Bronchial epithelial cell (primary cell): ENCODE measurements around the gene OR13C5. TPM values are rescaled to one million over a fixed set of nuclear protein-coding genes. Genes with fewer than 3 reads are reported as not detected.
"Not testable (repeated sequence)": the region's sequence is repeated elsewhere in the genome, so short reads cannot be mapped to it uniquely, and the experiment has no call there.

Experiments
- DNase-seq: peaks from one replicate; pipeline ENCODE4 v3.0.0-alpha.2; 2010; ENCODE audit warnings: low read depth
- FAIRE-seq: peaks from 2 replicates; lab custom pipeline; 2011; peaks lifted over from hg19 to GRCh38; lab: Jason Lieb, UNC
- H3K27me3 ChIP-seq: 2 replicates; pipeline ENCODE4 v1.5.1; 2011; ENCODE audit warnings: low read length; ENCODE audit not compliant: control insufficient read depth, insufficient read depth
- H3K36me3 ChIP-seq: 2 replicates; pipeline ENCODE4 v1.5.1; 2011; ENCODE audit warnings: low read length; ENCODE audit not compliant: control insufficient read depth, insufficient read depth
- H3K4me3 ChIP-seq: 2 replicates; pipeline ENCODE4 v1.5.1; 2011; ENCODE audit warnings: mild to moderate bottlenecking, low read depth, low read length, control low read depth
- total RNA-seq: library from RNA; depleted of rRNA; stranded (reverse); fragments of >200 nt; gene quantifications from 2 replicates; pipeline ENCODE4 v1.2.1, GENCODE V29; 2014
- TF ChIP-seq, protein P1 (sequence below): IDR thresholded peaks from 2 replicates; pipeline ENCODE4 v1.5.1; 2011; ENCODE audit warnings: mild to moderate bottlenecking, moderate library complexity, low read length, control low read depth, inconsistent platforms; ENCODE audit not compliant: insufficient read depth, severe bottlenecking

OR13C5 gene, protein sequence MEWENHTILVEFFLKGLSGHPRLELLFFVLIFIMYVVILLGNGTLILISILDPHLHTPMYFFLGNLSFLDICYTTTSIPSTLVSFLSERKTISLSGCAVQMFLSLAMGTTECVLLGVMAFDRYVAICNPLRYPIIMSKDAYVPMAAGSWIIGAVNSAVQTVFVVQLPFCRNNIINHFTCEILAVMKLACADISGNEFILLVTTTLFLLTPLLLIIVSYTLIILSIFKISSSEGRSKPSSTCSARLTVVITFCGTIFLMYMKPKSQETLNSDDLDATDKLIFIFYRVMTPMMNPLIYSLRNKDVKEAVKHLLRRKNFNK
- total RNA-seq = not detected in 2 replicates

DNA sequence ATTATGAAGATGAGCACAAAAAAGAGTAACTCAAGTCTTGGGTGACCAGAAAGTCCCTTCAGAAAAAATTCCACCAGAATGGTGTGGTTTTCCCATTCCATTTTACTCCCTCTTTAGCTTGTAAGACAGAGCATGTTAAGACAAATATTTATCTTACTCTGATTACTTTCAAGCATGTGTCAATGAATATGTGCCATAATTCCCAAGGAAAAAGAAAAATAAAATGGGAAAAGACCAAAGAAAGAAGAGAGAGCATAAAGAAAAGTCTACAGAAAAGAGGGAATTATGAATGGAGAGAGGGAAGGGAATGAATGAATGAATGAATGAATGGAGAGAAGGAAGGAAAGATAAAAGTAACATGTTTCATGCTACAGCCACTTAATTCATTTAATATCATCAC is at the start of gene OR13C5:
Gene OR13C5, minus strand, starts transcription at position 101 of the 400 bp plus-strand sequence. Its CDS starts 0 bp downstream, at position 101.
- not testable (repeated sequence) for H3K27me3 ChIP-seq, H3K36me3 ChIP-seq, DNase-seq, H3K4me3 ChIP-seq, FAIRE-seq

DNA sequence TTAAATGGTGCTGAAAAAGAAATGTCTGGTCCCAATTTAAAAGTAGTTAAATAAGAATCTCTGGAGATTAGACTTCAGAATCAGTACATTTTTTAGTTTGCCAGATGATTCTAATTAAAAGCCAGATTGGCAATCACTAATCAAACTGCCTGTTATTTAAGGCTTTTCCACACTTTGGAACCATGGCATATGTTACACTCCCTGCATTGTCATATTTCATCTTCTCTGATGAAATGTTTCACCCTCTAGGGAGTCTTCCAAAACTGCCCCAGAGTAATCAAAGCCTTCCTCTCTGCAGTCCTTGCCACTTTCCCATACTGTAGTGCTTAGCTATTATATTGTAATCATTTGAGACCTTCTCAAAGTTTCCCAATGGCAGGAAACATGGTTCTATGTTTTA is 36.2 kb upstream of the OR13C5 start:
- FAIRE-seq = no peak
- H3K4me3 ChIP-seq = no peak overlapping the region
- no peaks in the 10 kb centered on the region for H3K27me3 ChIP-seq

DNA sequence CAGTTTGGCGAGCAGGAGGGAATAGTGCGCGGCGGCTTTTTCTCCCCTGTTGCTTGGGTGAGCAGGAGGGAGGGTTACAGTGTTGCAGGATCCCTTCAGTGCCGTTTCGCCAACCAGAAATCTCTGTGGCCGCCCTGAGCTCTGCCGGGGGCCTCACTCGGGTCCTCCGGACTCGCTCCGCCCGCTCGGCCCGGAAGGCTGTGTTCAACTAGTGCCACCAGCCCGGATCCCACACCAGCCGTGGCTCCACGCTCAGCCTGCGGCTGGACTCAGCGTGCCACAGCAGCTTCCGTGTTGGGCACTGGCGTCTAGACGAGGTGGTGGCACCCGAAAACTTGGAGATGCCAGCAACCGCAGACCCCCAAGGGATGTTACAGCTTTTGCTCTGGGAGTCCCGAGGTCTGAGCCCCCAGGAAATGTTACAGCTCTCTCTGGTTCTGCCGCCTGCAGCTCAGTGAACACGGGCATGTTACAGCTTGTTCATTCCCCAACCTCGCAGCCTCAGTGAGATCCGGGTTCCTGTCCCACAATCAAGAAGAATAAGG is 34.8 kb upstream of the OR13C5 start:
- DNase-seq (no peak), FAIRE-seq (no peak)
- Histone ChIP-seq H3K36me3 (no peaks in the 10 kb centered on the region), H3K27me3 (no peaks in the 10 kb centered on the region), H3K4me3 (no peak overlapping the region)
- TF ChIP-seq, protein P1, sequence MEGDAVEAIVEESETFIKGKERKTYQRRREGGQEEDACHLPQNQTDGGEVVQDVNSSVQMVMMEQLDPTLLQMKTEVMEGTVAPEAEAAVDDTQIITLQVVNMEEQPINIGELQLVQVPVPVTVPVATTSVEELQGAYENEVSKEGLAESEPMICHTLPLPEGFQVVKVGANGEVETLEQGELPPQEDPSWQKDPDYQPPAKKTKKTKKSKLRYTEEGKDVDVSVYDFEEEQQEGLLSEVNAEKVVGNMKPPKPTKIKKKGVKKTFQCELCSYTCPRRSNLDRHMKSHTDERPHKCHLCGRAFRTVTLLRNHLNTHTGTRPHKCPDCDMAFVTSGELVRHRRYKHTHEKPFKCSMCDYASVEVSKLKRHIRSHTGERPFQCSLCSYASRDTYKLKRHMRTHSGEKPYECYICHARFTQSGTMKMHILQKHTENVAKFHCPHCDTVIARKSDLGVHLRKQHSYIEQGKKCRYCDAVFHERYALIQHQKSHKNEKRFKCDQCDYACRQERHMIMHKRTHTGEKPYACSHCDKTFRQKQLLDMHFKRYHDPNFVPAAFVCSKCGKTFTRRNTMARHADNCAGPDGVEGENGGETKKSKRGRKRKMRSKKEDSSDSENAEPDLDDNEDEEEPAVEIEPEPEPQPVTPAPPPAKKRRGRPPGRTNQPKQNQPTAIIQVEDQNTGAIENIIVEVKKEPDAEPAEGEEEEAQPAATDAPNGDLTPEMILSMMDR = no peak

More for the DNA sequence above, 36.2 kb upstream of the OR13C5 start:
- TF ChIP-seq, protein P1 = no peak
- no peaks in the 10 kb centered on the region for H3K36me3 ChIP-seq
- no peak for DNase-seq

DNA sequence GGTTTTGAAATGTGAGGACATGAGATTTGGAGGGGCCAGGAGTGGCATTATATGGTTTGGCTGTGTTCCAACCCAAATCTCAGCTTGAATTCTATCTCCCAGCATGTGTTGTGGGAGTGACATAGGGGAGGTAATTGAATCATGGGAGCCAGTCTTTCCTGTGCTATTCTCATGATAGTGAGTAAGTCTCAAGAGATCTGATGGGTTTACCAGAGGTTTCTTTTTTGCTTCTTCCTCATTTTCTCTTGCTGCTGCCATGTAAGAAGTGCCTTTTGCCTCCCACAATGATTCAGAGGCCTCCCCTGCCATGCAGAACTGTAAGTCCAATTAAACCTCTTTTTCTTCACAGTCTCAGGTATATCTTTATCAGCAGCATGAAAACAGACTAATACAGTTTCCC is 26.8 kb upstream of the OR13C5 start:
- not testable (repeated sequence) for DNase-seq, H3K36me3 ChIP-seq, H3K4me3 ChIP-seq, H3K27me3 ChIP-seq, FAIRE-seq

DNA sequence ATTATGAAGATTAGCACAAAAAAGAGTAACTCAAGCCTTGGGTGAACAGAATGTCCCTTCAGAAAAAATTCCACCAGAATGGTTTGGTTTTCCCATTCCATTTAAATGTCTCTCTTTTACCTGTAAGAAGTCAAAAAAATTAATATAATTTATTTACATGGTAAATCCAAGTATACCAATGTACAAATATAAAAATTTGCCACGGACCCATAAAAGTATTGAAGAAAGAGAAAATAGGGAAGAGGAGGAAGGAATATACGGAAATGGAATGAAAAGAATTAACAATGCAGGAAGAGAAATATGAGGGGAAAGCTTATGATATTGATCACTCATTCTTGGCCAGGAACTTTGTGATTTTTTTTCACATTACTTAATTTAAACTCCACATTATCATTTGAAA is 18.9 kb upstream of the OR13C5 start, which contains the start of gene OR13C9:
Gene OR13C9, minus strand, starts transcription at position 101 of the 400 bp plus-strand sequence. Its CDS starts 0 bp downstream, at position 101.
- DNase-seq (no peak), FAIRE-seq (no peak)
- Histone ChIP-seq H3K27me3 (no peaks in the 10 kb centered on the region), H3K36me3 (no peaks in the 10 kb centered on the region), H3K4me3 (no peak within 1 kb of the TSS)
- TF ChIP-seq, protein P1 = no peak

DNA sequence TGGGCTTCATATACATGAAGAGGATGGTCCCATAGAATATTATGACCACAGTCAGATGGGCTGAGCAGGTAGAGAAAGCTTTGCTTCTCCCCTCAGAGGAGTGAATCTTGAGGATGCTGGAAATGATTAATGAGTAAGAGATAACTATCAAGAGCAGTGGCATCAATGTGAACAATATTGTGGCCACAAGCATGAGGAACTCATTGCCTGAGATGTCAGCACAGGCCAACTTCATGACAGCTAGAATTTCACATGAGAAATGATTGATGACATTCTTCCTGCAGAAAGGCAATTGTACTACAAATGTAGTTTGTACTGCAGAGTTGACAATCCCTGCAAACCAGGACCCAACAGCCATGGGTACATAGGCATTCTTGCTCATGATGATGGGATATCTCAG is 18.2 kb upstream of the OR13C5 start:
- Histone ChIP-seq H3K27me3 (no peaks in the 10 kb centered on the region), H3K36me3 (no peaks in the 10 kb centered on the region), H3K4me3 (no peak overlapping the region)
- FAIRE-seq = no peak
- TF ChIP-seq, protein P1 = no peak
- DNase-seq = no peak
